Nephron (organoid): ENCODE data around the gene CCDC85B.
A peak's percentile ranks its signal among the peaks of the same experiment; 100 is the strongest.

Experiments used
- H3K27ac Mint-ChIP-seq, 3 experiments: 2 replicates each; pipeline ENCODE4 v1.8.0; 2020; ENCODE audit warnings: mixed read lengths in 3 of 3, mild to moderate bottlenecking in 2 of 3, moderate library complexity in 1 of 3
- H3K27me3 Mint-ChIP-seq: 2 replicates; pipeline ENCODE4 v1.8.0; 2021; ENCODE audit warnings: low read depth, mild to moderate bottlenecking, moderate library complexity, mixed read lengths
- H3K36me3 Mint-ChIP-seq: 2 replicates; pipeline ENCODE4 v1.8.0; 2020; ENCODE audit warnings: low read depth, mixed read lengths
- H3K4me1 Mint-ChIP-seq: 2 replicates; pipeline ENCODE4 v1.8.0; 2020; ENCODE audit warnings: mixed read lengths
- H3K4me3 Mint-ChIP-seq, 3 experiments: 2 replicates each; pipeline ENCODE4 v1.8.0; 2020; ENCODE audit warnings: mild to moderate bottlenecking in 3 of 3, mixed read lengths in 3 of 3, moderate library complexity in 2 of 3
- H3K9me3 Mint-ChIP-seq: 2 replicates; pipeline ENCODE4 v1.8.0; 2020; ENCODE audit warnings: mixed read lengths
- TF ChIP-seq, protein P1 (sequence below), 3 experiments: fragments of 200-600 bp; sonication (generic); IDR thresholded peaks; one replicate each; pipeline ENCODE4 v1.5.0; 2021; ENCODE audit warnings: antibody characterized with exemption in 3 of 3; ENCODE audit not compliant: unreplicated experiment in 3 of 3

CCDC85B gene

DNA sequence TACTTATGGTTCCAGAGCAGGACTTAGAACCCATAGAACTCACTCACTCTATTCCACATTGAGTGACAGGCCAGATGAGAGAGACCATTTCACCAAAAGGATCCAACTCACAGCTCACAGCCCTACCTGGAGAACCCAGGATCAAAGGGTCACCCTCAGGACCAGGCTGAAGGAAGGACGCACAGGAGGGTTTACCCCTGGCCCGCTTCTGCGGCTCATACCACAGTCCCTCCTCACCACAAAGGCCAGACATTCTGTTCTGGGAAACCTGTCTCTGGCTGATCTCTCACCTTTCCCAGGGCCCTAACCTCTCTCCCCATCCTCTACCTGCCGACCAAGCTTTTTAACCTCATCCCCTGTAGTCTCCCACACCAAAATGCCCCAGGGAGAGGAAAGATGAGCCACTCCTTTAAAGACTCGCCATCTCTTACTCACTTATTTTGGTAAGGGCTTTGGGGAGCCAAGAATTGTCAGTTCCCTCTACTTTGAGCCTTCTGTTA is 5.1 kb downstream of the CCDC85B start:
- Mint-ChIP-seq H3K36me3 (no peaks in the 10 kb centered on the region), H3K27me3 (peaks cover 61% of the 10 kb centered on the region), H3K27ac (no peak overlapping the region), H3K9me3 (no peaks in the 10 kb centered on the region), H3K4me3 (peak overlapping the region in 2 of 3 experiments; percentile 3 to 40), H3K4me1 (peaks cover 21% of the 10 kb centered on the region)
- TF ChIP-seq, protein P1, sequence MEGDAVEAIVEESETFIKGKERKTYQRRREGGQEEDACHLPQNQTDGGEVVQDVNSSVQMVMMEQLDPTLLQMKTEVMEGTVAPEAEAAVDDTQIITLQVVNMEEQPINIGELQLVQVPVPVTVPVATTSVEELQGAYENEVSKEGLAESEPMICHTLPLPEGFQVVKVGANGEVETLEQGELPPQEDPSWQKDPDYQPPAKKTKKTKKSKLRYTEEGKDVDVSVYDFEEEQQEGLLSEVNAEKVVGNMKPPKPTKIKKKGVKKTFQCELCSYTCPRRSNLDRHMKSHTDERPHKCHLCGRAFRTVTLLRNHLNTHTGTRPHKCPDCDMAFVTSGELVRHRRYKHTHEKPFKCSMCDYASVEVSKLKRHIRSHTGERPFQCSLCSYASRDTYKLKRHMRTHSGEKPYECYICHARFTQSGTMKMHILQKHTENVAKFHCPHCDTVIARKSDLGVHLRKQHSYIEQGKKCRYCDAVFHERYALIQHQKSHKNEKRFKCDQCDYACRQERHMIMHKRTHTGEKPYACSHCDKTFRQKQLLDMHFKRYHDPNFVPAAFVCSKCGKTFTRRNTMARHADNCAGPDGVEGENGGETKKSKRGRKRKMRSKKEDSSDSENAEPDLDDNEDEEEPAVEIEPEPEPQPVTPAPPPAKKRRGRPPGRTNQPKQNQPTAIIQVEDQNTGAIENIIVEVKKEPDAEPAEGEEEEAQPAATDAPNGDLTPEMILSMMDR (IDR thresholded peaks at IDR 0.05; ENCODE audit: unreplicated experiment in 3 of 3) = no peak

DNA sequence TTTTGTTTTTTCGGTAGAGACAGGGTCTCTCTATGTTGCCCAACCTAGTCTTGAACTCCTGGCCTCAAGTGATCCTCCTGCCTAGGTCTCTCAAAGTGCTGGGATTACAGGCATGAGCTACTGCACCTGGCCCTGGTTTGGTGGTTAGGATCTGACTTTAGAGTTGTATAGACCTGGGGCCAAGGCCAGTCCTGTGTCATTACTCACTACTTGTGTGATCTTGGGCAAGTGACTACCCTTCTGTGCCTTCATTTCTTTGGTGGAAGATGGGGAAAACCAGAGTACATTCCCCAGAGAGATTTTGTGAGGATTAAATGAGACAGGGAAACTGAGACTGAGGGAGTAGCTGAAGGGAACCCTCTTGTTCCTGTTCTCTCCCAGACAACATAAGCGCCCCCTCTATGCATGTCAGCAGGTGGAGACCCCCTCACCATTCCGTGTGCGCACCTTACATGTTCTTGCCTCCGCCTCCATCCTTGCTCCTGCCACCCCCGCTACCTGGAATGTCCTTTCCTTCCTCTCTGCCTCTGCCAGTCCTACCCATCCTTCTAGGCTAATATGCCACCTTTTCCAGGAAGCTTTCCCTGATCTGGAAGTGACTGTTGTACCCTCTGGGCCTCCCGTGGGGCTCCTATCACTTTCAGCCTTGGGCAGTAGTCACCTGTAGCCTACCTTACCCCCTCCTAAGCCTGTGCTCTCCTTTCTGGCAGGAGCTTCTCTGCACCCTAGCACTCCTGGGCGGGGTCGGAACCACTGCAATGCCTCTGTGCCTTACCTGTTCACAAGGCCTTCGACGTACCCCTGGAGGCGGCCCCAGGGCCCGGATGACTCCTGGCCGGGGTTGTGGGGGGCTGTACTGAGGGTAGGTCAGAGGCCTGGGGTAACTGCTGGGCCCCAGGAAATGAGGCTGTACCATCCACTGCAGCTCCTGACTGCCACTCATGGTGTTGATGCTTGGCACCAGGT is 5.8 kb downstream of the CCDC85B start:
- Mint-ChIP-seq H3K9me3 (no peaks in the 10 kb centered on the region), H3K27ac (no peak overlapping the region), H3K27me3 (peaks cover 69% of the 10 kb centered on the region), H3K4me1 (peaks cover 24% of the 10 kb centered on the region), H3K36me3 (no peaks in the 10 kb centered on the region), H3K4me3 (peak overlapping the region in 1 of 3 experiments; percentile 46)
- TF ChIP-seq, protein P1 (IDR thresholded peaks at IDR 0.05; ENCODE audit: unreplicated experiment in 3 of 3) = no peak

DNA sequence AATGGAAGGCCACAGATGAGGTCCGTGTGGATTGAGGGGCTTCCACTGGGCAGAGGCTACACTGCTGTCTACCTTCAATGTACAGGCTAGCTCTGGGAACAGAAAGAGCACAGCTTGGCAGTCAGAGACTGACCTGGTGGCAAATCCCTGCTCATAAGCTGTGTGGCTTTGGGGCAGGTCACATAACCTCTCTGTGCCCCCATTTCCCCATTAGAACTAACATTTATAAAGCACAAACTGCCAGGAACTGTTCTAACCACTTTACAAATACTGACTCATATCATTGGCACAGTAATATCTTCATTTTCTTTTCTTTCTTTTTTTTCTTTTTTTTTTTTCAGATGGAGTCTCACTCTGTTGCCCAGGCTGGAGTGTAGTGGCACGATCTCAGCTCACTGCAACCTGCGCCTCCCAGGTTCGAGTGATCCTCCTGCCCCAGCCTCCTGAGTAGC is 6.6 kb downstream of the CCDC85B start:
- Mint-ChIP-seq H3K4me3 (peak overlapping the region in 1 of 3 experiments; percentile 28), H3K9me3 (no peaks in the 10 kb centered on the region), H3K36me3 (no peaks in the 10 kb centered on the region), H3K4me1 (peaks cover 21% of the 10 kb centered on the region), H3K27ac (no peak overlapping the region), H3K27me3 (peaks cover 77% of the 10 kb centered on the region)
- TF ChIP-seq, protein P1 (IDR thresholded peaks at IDR 0.05; ENCODE audit: unreplicated experiment in 3 of 3) = no peak

DNA sequence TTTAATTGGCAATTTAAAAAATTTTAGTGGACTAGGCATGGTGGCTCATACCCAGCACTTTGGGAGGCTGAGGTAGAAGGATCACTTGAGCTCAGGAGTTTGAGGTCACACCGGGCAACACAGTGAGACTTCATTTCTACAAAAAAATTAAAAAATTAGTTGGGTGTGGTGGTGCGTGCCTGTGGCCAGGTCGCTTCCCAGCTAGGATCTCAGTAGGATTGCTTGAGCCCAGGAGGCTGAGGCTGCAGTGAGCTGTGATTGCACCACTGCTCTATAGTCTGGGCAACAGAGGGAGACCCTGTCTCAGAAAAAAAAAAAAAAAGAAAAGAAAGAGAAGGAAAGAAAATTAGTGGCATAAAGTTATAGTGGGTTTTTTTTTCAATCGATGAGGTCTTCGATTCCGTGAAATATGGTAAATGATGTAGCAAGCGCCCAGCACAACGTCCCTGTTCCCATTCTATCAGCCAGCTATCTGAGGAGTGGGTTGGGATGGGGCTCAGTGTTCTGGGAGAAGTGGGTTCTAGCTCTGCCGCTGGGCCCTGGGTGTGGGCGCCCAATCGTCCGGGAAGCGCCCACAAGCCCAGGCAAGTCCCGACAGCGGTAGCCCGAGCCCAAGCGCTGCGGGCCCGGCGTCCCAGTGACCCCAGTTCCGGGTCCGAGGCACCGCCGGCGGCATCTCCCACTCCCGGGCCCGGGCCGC is 8.3 kb downstream of the CCDC85B start:
- Mint-ChIP-seq H3K4me3 (peak overlapping the region; percentile 81 to 82 (median 82)), H3K27me3 (peaks cover 89% of the 10 kb centered on the region), H3K4me1 (peaks cover 8% of the 10 kb centered on the region), H3K27ac (no peak overlapping the region), H3K36me3 (no peaks in the 10 kb centered on the region), H3K9me3 (no peaks in the 10 kb centered on the region)
- TF ChIP-seq, protein P1 (IDR thresholded peaks at IDR 0.05; ENCODE audit: unreplicated experiment in 3 of 3) = no peak

DNA sequence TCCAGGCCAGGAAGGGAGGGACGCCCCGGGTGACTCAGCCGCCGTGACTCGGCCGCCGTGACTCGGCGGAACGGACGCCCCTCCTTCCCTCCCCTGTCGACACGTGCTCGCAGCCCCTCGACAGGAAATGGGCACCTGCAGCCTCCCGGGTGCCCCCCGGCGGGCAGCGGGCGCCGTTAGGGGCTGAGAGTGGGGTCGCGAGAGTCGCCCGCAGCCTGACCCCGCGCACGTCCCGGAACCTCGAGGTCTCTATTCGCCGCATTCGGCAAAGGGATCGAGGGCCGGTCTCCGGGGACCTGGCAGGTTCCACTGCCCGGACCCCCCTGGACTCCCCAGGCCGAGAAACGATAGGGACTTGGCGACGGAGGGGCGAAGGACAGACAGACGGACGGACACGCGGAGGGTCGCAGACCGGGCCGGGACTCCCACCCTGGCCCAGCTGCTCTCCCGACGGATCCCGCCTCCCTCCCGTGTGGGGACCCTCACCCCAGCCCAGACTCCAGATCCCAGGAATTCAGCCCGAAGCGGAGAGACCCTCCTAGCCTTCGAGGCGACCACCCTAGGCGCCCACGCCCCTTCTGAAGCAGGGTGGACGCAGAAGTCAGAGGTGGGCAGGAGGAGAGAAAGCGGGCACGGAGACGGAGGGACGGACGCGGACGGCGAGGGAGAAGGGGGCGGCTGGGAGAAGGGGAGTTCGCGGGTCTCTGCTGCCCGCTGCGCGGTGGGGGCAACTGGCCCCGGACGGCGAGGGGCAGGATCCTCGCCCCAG is 9.1 kb downstream of the CCDC85B start:
- no peaks in the 10 kb centered on the region for H3K36me3 Mint-ChIP-seq

More for the DNA sequence above, 9.1 kb downstream of the CCDC85B start:
- H3K27ac Mint-ChIP-seq = no peak overlapping the region
- peaks cover 8% of the 10 kb centered on the region for H3K4me1 Mint-ChIP-seq
- H3K9me3 Mint-ChIP-seq = no peaks in the 10 kb centered on the region
- H3K4me3 Mint-ChIP-seq = peak overlapping the region; percentile 55 to 71 (median 68)
- TF ChIP-seq, protein P1 (IDR thresholded peaks at IDR 0.05; ENCODE audit: unreplicated experiment in 3 of 3) = no peak
- H3K27me3 Mint-ChIP-seq = peaks cover 92% of the 10 kb centered on the region
